Measurements from ENCODE around the gene LYZL6.

LYZL6 gene, protein sequence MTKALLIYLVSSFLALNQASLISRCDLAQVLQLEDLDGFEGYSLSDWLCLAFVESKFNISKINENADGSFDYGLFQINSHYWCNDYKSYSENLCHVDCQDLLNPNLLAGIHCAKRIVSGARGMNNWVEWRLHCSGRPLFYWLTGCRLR

DNA sequence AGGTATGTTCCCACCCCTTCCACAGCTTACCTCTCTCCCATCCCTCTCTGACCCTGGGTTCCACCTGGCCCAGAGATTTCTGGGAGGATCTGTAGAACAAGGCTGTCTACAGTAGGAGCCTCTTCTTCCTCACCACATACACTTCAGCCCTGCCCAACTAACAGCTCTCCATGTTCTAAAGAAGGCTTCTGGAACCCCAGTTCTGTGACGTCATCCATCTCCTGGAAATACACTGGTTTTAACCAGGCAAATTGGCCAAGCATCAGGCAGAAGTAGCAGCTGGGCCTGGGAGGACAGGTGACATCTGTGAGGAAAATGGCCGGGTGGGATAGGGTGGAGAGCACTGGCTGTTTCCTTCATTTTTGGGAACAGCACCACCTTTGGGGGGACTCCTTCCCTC lies at the start of gene LYZL6:
TSS of gene LYZL6 (minus strand) at position 177 of the 400 bp plus-strand sequence. CDS start 4,357 bp downstream, outside the sequence.
- in situ Hi-C loops (cut with MboI; ENCODE audit: low sequenced_read_pairs) = no loop called here
- Histone ChIP-seq H3K4me1 (no peaks in the 10 kb centered on the region), H3K27me3 (ENCODE audit: low read depth) (no peaks in the 10 kb centered on the region), H3K36me3 (replicated peaks) (no peaks in the 10 kb centered on the region), H3K9me3 (no peaks in the 10 kb centered on the region), H3K4me3 (no peak within 1 kb of the TSS)
- DNase-seq (ENCODE audit: low spot score in 2 of 2) = no peak

DNA sequence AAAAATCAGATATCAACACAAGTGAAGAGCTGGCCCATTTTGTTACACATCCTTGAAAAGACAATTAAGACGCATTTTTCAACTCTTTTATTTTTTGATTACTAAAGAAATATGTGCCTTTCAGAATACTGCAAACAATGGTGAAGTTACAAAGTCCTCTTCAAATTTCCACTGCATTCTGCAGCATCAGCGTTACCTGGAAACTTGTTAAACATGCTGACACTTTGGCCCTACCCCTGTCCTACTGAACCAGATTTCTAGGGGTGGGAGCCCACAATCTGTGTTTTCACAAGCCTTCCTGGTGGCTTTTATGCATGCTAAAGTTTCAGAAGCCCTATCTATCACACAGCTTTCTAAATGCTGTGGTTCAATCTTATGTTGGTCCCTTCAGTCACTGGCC lies 47.6 kb upstream of the LYZL6 start:
- Histone ChIP-seq H3K36me3 (replicated peaks) (no peaks in the 10 kb centered on the region), H3K4me3 (no peak overlapping the region), H3K27me3 (ENCODE audit: low read depth) (0 out of 2 replicates have a peak, but pooled peaks cover 3% of the 10 kb centered on the region), H3K9me3 (no peaks in the 10 kb centered on the region), H3K4me1 (no peaks in the 10 kb centered on the region)
- in situ Hi-C loops (cut with MboI; ENCODE audit: low sequenced_read_pairs) = no loop called here
- no peak for DNase-seq (ENCODE audit: low spot score in 2 of 2)

DNA sequence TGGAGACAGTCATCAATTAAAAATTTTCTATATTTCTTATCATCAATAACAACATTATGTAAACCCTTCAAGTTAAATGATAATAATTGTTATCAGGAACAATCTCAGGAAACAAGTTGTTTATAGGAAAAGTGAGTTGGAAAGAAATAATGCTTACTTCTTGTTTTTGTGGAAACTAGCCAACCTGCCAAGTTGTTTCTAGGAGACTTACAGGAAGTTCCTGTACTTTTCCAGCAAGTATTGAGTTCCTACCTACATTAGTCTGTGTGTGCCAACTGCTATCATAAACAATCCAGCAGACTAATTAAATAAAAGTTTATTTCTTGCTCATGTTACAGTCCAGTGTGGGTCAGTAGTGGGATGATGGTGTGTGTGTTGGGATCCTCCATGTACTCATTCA lies 44.7 kb upstream of the LYZL6 start:
- no peak overlapping the region for H3K4me3 ChIP-seq
- H3K27me3 ChIP-seq (ENCODE audit: low read depth) = no peaks in the 10 kb centered on the region
- no peak for DNase-seq (ENCODE audit: low spot score in 2 of 2)
- H3K4me1 ChIP-seq = no peaks in the 10 kb centered on the region
- no peaks in the 10 kb centered on the region for H3K36me3 ChIP-seq (replicated peaks)
- in situ Hi-C loops (cut with MboI; ENCODE audit: low sequenced_read_pairs) = no loop called here
- no peaks in the 10 kb centered on the region for H3K9me3 ChIP-seq

DNA sequence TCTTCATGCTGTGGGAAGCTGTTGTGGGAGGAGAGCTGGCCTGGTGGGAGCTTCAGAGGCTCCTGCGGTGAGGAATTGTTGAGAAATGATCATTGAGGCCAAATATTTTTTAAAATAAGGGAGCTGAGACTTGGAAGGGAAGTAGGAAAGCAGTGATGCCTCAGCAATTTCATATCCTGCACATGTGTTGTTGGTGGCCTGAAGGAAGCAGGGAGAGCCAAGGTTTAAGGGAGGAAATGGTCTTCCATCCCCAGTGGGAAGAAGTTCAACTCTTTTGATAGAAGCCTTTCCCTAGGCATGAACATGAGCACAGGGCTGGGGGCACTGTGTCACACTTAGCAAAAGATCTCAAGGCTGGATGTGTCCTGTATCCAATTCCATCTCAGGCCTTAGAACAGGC lies 43.1 kb upstream of the LYZL6 start, which contains the start of gene CCL14:
TSS of gene CCL14 (minus strand) at position 87 of the 400 bp plus-strand sequence. CDS start at position 7, 80 bp downstream.
- no peaks in the 10 kb centered on the region for H3K4me1 ChIP-seq
- DNase-seq (ENCODE audit: low spot score in 2 of 2) = no peak
- no peaks in the 10 kb centered on the region for H3K36me3 ChIP-seq (replicated peaks)
- no peaks in the 10 kb centered on the region for H3K9me3 ChIP-seq
- H3K27me3 ChIP-seq (ENCODE audit: low read depth) = no peaks in the 10 kb centered on the region
- in situ Hi-C loops (cut with MboI; ENCODE audit: low sequenced_read_pairs) = no loop called here
- H3K4me3 ChIP-seq = no peak within 1 kb of the TSS

DNA sequence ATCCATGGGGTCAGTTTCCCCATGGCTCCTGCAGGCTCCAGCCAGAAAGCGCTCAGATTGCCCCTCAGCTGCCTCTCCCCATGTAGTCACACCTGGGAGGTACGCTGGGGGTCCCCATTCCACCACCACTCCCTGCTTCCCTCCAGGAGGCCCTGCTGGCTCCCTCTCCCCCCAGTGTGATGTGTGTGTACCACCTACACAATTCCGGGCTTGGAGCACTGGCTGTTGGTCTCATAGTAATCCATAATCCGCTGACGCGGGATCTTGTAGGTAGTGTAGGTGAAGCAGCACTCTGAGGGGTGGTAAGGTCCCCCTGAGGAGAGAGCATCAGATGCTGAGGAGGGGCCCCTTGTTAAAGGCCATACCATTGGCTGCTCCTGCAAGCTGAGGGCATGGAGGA lies 40.6 kb upstream of the LYZL6 start:
- in situ Hi-C loops (cut with MboI; ENCODE audit: low sequenced_read_pairs) = no loop called here
- Histone ChIP-seq H3K4me1 (no peaks in the 10 kb centered on the region), H3K9me3 (no peaks in the 10 kb centered on the region), H3K27me3 (ENCODE audit: low read depth) (no peaks in the 10 kb centered on the region), H3K36me3 (replicated peaks) (no peaks in the 10 kb centered on the region), H3K4me3 (no peak overlapping the region)
- no peak for DNase-seq (ENCODE audit: low spot score in 2 of 2)

DNA sequence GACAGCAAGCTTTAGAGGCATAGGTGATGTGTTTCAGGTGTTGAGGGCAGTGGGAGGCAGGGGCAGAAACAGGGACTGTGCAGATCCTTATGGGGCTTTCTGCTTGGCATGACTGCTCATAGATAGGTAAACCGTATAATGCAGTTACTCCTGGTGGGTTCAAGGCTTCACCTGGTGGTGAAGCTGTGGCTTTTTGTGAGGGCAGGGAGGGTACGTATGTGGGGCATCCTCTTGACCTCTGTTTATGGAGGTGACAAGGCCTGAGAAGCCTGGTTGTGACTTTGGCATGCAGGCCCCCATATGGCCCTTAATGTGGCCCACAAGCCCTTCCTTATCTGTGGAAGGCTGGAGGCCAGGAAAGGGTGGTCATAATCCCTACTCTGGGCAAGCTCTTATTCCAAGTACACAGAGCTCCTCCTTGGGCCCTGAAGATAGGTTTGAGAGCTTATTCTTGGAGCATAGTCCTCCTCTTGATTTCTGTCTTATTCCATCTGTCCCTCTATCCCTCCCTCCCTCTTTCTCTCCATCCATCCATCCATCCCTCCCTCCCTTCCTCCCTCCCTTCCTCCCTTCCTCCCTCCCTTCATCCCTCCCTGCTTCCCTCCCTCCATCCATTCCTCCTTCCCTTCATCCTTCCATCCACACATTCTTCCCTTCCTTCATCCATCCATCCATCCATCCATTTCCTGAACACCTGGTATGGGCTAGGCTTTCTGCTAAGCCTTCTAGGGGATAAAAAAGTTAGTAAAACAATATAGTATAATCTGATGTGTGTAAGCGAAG lies 39.1 kb upstream of the LYZL6 start:
- no peaks in the 10 kb centered on the region for H3K27me3 ChIP-seq (ENCODE audit: low read depth)
- no peak for DNase-seq (ENCODE audit: low spot score in 2 of 2)
- no peaks in the 10 kb centered on the region for H3K9me3 ChIP-seq
- in situ Hi-C loops (cut with MboI; ENCODE audit: low sequenced_read_pairs) = no loop called here
- no peaks in the 10 kb centered on the region for H3K36me3 ChIP-seq (replicated peaks)
- no peaks in the 10 kb centered on the region for H3K4me1 ChIP-seq
- H3K4me3 ChIP-seq = no peak overlapping the region

DNA sequence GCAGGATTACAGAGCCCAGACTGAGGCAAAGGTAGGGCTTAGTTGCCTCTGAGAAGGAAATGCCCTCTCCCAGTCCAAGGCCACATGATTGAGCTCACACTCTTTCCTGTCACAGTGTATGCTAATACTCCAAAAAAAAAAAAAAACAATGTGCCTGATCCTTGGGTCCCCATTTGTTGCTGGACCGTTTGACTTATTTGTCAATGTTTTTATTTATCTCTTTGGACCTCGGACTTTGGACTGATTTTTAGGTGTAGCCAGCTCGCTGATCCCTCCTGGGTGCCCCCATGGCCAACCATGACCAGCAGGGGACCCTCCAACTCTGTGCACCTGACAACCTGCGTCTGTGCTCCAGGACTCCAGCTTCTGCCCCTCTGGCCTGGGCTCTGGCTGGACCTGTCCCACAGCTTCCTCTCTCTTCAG lies 38.4 kb upstream of the LYZL6 start:
- no peaks in the 10 kb centered on the region for H3K9me3 ChIP-seq
- no peaks in the 10 kb centered on the region for H3K36me3 ChIP-seq (replicated peaks)
- no peak for DNase-seq (ENCODE audit: low spot score in 2 of 2)
- no peaks in the 10 kb centered on the region for H3K27me3 ChIP-seq (ENCODE audit: low read depth)
- H3K4me1 ChIP-seq = no peaks in the 10 kb centered on the region
- H3K4me3 ChIP-seq = no peak overlapping the region
- in situ Hi-C loops (cut with MboI; ENCODE audit: low sequenced_read_pairs) = no loop called here

DNA sequence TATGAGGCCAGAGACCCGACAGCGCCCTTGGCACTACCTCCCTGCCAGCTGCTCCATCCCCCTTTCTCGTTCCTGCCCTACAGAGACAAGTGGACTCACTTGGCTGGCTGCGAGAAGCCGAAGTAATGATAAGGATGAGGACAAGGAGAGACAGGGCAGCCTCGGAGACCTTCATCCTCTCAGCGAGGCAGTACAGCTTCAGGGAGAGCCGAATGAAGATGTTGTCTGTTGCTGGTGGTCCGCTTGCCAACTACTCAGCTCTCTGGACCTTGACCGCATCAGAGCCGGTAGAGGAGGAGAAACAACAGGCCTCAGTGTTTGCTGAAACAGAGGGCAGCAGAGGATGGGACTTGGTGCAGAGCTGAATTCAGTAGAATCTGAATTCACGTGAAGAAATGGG lies 37.7 kb upstream of the LYZL6 start, which contains the start of gene CCL16:
TSS of gene CCL16 (minus strand) at position 252 of the 400 bp plus-strand sequence. CDS start at position 175, 77 bp downstream.
- H3K9me3 ChIP-seq = no peaks in the 10 kb centered on the region
- H3K27me3 ChIP-seq (ENCODE audit: low read depth) = no peaks in the 10 kb centered on the region
- in situ Hi-C loops (cut with MboI; ENCODE audit: low sequenced_read_pairs) = no loop called here
- H3K36me3 ChIP-seq (replicated peaks) = no peaks in the 10 kb centered on the region
- no peak within 1 kb of the TSS for H3K4me3 ChIP-seq
- no peak for DNase-seq (ENCODE audit: low spot score in 2 of 2)
- no peaks in the 10 kb centered on the region for H3K4me1 ChIP-seq

DNA sequence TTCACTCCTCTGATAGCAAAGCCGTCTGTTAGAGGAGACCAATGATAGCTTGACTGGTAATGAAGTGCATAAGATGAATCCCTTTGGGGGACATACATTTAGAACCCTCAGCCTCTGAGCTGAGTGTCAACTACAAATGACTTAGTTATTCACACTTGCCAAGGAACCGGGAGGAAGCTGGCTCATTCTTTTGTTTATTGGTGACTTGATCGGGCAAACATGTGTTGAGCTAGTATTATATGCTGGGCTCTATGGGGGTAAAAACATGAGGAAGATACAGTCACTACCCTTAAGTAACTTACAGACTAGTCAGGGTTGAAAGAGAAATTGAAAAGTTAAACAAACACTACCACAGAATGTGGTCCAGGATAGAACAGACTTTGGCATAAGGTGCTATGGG lies 34.8 kb upstream of the LYZL6 start:
- no peaks in the 10 kb centered on the region for H3K4me1 ChIP-seq
- no peaks in the 10 kb centered on the region for H3K27me3 ChIP-seq (ENCODE audit: low read depth)
- H3K36me3 ChIP-seq (replicated peaks) = no peaks in the 10 kb centered on the region
- no peak for DNase-seq (ENCODE audit: low spot score in 2 of 2)
- H3K9me3 ChIP-seq = no peaks in the 10 kb centered on the region
- H3K4me3 ChIP-seq = no peak overlapping the region
- in situ Hi-C loops (cut with MboI; ENCODE audit: low sequenced_read_pairs) = loop anchor here (10.0 kb wide), 1 partner anchor 506 kb away; the partner anchor contains the start of gene ZNHIT3

DNA sequence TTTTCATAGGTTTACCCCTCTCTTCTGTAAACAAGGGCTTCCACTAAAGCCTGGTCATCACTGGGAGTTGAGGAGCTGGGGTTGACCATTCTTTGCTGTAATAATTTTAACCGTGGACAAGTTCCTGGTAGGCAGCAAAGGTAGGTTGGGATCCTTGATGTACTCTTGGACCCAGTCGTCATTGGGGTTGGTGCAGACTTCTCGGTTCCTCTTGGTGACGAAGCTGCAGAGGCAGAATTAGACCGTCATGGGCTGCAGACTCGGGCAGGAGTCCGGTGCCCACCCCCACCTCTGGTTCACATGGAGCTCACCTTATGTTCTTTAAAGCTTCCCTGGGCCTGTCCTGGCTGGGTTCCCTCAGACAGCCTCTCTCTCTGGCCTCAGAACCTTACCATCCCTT lies 34.0 kb upstream of the LYZL6 start:
- Histone ChIP-seq H3K36me3 (replicated peaks) (no peaks in the 10 kb centered on the region), H3K4me3 (no peak overlapping the region), H3K4me1 (no peaks in the 10 kb centered on the region), H3K9me3 (no peaks in the 10 kb centered on the region), H3K27me3 (ENCODE audit: low read depth) (no peaks in the 10 kb centered on the region)
- in situ Hi-C loops (cut with MboI; ENCODE audit: low sequenced_read_pairs) = loop anchor here (10.0 kb wide), 1 partner anchor 507 kb away; the partner anchor contains the start of gene ZNHIT3
- DNase-seq (ENCODE audit: low spot score in 2 of 2) = no peak

DNA sequence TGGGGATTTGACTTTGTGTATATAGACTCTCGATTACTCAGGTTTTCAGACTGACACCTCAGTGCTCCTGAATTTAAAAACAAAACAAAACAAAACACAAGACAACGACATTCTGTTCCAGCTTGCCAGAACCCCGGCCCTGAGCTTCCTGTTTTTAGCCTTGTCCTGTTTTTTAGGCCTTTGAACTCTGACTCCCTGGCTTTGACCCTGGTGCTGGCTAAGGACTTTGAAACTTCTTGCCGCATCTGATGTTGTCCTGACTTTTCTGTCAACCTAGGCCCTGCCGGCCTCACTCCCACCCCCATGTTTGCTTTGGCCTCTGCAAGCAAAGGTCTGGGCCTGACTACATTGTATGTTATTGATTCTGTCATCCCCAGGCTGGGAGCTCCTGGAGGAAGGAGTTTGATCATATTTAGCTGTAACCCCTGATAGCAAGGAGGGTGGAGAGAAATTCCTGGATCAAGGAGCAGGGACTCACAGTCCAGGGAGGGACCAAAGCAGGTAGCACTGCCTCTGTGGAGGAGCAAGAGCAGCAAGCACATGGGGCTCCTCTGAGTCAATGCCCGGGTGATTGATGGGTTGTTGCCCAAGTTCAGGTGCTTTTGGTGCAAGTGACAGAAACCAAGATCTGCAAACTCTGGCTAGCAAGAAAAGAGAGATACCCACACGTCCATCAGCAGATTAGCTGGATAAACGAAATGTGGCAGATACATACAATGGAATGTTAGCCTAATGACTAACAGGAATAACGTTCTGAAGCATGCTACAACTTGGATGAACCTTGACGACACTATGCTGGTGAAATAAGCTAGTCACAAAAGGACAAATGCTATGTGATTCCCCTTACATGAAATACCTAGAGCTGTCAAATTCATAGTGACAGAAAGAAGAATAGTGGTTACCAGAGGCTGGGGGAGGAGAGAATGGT lies 30.1 kb upstream of the LYZL6 start:
- H3K9me3 ChIP-seq = no peaks in the 10 kb centered on the region
- DNase-seq (ENCODE audit: low spot score in 2 of 2) = no peak
- no peak overlapping the region for H3K4me3 ChIP-seq
- no peaks in the 10 kb centered on the region for H3K4me1 ChIP-seq
- no peaks in the 10 kb centered on the region for H3K27me3 ChIP-seq (ENCODE audit: low read depth)
- no peaks in the 10 kb centered on the region for H3K36me3 ChIP-seq (replicated peaks)
- in situ Hi-C loops (cut with MboI; ENCODE audit: low sequenced_read_pairs) = loop anchor here (5.0 to 10.0 kb wide), 2 partner anchors 174 to 511 kb away; partner anchors contain the start of gene ZNHIT3

DNA sequence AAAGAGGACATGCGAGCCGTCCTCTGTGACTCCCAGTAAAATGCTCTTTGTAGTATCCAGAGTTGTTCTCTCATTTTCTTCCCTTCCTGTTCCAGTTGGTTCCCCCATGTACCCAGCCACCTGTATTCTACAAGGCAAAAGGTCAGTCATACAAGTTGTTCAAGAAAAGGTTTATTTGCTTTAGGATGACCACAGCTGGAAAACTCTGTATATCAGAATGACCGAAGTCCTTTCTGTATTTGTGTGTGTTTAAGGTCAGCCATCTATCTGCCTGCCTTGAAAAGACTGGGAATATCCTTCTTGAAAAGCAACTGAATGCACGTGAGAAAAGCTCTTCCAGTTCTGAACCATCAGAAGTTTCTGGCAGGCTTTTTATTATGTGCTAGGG lies 29.4 kb upstream of the LYZL6 start:
- no peaks in the 10 kb centered on the region for H3K27me3 ChIP-seq (ENCODE audit: low read depth)
- in situ Hi-C loops (cut with MboI; ENCODE audit: low sequenced_read_pairs) = loop anchor here (5.0 to 10.0 kb wide), 2 partner anchors 174 to 512 kb away; partner anchors contain the start of gene ZNHIT3
- H3K9me3 ChIP-seq = no peaks in the 10 kb centered on the region
- H3K4me1 ChIP-seq = no peaks in the 10 kb centered on the region
- DNase-seq (ENCODE audit: low spot score in 2 of 2) = no peak
- no peak overlapping the region for H3K4me3 ChIP-seq
- no peaks in the 10 kb centered on the region for H3K36me3 ChIP-seq (replicated peaks)

DNA sequence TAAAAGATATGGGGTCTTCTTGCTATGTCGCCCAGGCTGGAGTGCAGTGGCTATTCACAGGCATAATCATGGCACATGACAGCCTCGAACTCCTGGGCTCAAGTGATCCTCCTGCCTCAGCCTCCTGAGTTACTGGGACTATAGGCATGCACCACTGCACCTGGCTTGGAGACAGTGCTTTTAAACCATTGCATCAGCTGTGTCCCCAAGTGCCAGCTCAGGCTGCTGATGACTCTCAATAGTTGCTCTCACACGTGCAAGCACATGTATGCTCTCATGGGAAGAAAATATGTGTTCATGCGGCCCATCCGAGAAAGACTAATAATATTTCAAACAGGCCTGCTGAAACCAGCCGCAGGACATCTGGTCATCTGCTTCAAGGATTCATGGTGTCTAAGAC lies 29.0 kb upstream of the LYZL6 start:
- DNase-seq (ENCODE audit: low spot score in 2 of 2) = no peak
- in situ Hi-C loops (cut with MboI; ENCODE audit: low sequenced_read_pairs) = loop anchor here (5.0 to 10.0 kb wide), 2 partner anchors 175 to 512 kb away; partner anchors contain the start of gene ZNHIT3
- no peaks in the 10 kb centered on the region for H3K4me1 ChIP-seq
- no peaks in the 10 kb centered on the region for H3K36me3 ChIP-seq (replicated peaks)
- no peaks in the 10 kb centered on the region for H3K9me3 ChIP-seq
- H3K27me3 ChIP-seq (ENCODE audit: low read depth) = no peaks in the 10 kb centered on the region
- no peak overlapping the region for H3K4me3 ChIP-seq

Data from HAP-1 (cell line).